Measurements from ENCODE around the gene PROCA1.

Gene PROCA1

GRCh38 chr17:28667870-28668269 lies 43.8 kb downstream of the PROCA1 start:
- Histone ChIP-seq H3K9me3 (ENCODE audit: insufficient read depth, low read length) (no peaks in the 10 kb centered on the region), H2AFZ (ENCODE audit: low read depth, low read length) (no peak overlapping the region), H3K4me2 (ENCODE audit: low read length) (no peak overlapping the region), H3K27me3 (ENCODE audit: low read depth, low read length) (no peaks in the 10 kb centered on the region), H3K36me3 (replicated peaks; ENCODE audit: low read depth, low read length) (peaks cover 36% of the 10 kb centered on the region), H3K4me1 (ENCODE audit: low read length) (peaks cover 7% of the 10 kb centered on the region), H3K79me2 (ENCODE audit: low read length) (peaks cover 62% of the 10 kb centered on the region), H3K9ac (ENCODE audit: low read length) (no peak overlapping the region), H3K27ac (ENCODE audit: low read length) (no peak overlapping the region), H4K20me1 (ENCODE audit: insufficient read depth, low read length) (peaks cover 16% of the 10 kb centered on the region; the same call in 1 of the 2 replicates), H3K4me3 (ENCODE audit: low read length) (no peak overlapping the region)
- TF ChIP-seq CTCF (IDR thresholded peaks at IDR 0.05; ENCODE audit: low read depth, low read length), result no peak
- TF ChIP-seq EZH2phosphoT487 (IDR thresholded peaks at IDR 0.05; ENCODE audit: low read depth), result no peak

- H3K27me3 ChIP-seq (ENCODE audit: low read depth, low read length), result no peaks in the 10 kb centered on the region
- peaks cover 26% of the 10 kb centered on the region for H3K36me3 ChIP-seq (replicated peaks; ENCODE audit: low read depth, low read length)
- H3K9me3 ChIP-seq (ENCODE audit: insufficient read depth, low read length), result no peaks in the 10 kb centered on the region
- H3K27ac ChIP-seq (ENCODE audit: low read length), result no peak overlapping the region
- H3K79me2 ChIP-seq (ENCODE audit: low read length), result peaks cover 80% of the 10 kb centered on the region
- no peak overlapping the region for H3K4me3 ChIP-seq (ENCODE audit: low read length)
- H3K4me1 ChIP-seq (ENCODE audit: low read length), result peaks cover 11% of the 10 kb centered on the region
- H2AFZ ChIP-seq (ENCODE audit: low read depth, low read length), result no peak overlapping the region
- peaks cover 16% of the 10 kb centered on the region; the same call in 1 of the 2 replicates for H4K20me1 ChIP-seq (ENCODE audit: insufficient read depth, low read length)
- TF ChIP-seq EZH2phosphoT487 (IDR thresholded peaks at IDR 0.05; ENCODE audit: low read depth) (no peak), CTCF (IDR thresholded peaks at IDR 0.05; ENCODE audit: low read depth, low read length) (no peak)
- H3K9ac ChIP-seq (ENCODE audit: low read length), result no peak overlapping the region
- H3K4me2 ChIP-seq (ENCODE audit: low read length), result no peak overlapping the region
Observed at GRCh38 chr17:28665994-28666393, 45.7 kb downstream of the PROCA1 start.

- Histone ChIP-seq H2AFZ (ENCODE audit: low read depth, low read length) (no peak overlapping the region), H3K4me1 (ENCODE audit: low read length) (peaks cover 18% of the 10 kb centered on the region), H3K36me3 (replicated peaks; ENCODE audit: low read depth, low read length) (peaks cover 29% of the 10 kb centered on the region), H3K9ac (ENCODE audit: low read length) (no peak overlapping the region), H3K27ac (ENCODE audit: low read length) (no peak overlapping the region), H3K9me3 (ENCODE audit: insufficient read depth, low read length) (no peaks in the 10 kb centered on the region), H3K4me3 (ENCODE audit: low read length) (no peak overlapping the region), H3K4me2 (ENCODE audit: low read length) (no peak overlapping the region), H4K20me1 (ENCODE audit: insufficient read depth, low read length) (peaks cover 11% of the 10 kb centered on the region), H3K27me3 (ENCODE audit: low read depth, low read length) (no peaks in the 10 kb centered on the region), H3K79me2 (ENCODE audit: low read length) (peaks cover 89% of the 10 kb centered on the region)
- TF ChIP-seq EZH2phosphoT487 (IDR thresholded peaks at IDR 0.05; ENCODE audit: low read depth), result no peak
Observed at GRCh38 chr17:28663723-28664122, 48.0 kb downstream of the PROCA1 start.

GRCh38 chr17:28662527-28662829 lies 49.2 kb downstream of the PROCA1 start:
- Histone ChIP-seq H3K4me2 (ENCODE audit: low read length) (peak overlapping the region; percentile 93), H3K27me3 (ENCODE audit: low read depth, low read length) (no peaks in the 10 kb centered on the region), H3K9ac (ENCODE audit: low read length) (peak overlapping the region; percentile 91), H3K4me3 (ENCODE audit: low read length) (peak overlapping the region; percentile 90), H3K79me2 (ENCODE audit: low read length) (peaks cover 81% of the 10 kb centered on the region), H3K27ac (ENCODE audit: low read length) (peak overlapping the region; percentile 93), H3K9me3 (ENCODE audit: insufficient read depth, low read length) (no peaks in the 10 kb centered on the region), H2AFZ (ENCODE audit: low read depth, low read length) (peak overlapping the region; percentile 96; the same call in 1 of the 2 replicates), H3K4me1 (ENCODE audit: low read length) (peaks cover 18% of the 10 kb centered on the region), H4K20me1 (ENCODE audit: insufficient read depth, low read length) (peaks cover 7% of the 10 kb centered on the region; the same call in 1 of the 2 replicates), H3K36me3 (replicated peaks; ENCODE audit: low read depth, low read length) (peaks cover 23% of the 10 kb centered on the region)
- TF ChIP-seq EZH2phosphoT487 (IDR thresholded peaks at IDR 0.05; ENCODE audit: low read depth) (no peak), CTCF (IDR thresholded peaks at IDR 0.05; ENCODE audit: low read depth, low read length) (no peak)

All from OCI-LY3 (cell line).